Measurements from ENCODE around the gene TBC1D5. TPM values are rescaled to one million over a fixed set of nuclear protein-coding genes. Genes with fewer than 3 reads are reported as not detected.

TBC1D5 gene
- total RNA-seq, 1 experiment from 2014 or later: 30.4 TPM

GRCh38 chr3:17192995-17193394 is 549.4 kb downstream of the TBC1D5 start:
- H3K27ac ChIP-seq (ENCODE audit: low read length): no peak overlapping the region
- no peaks in the 10 kb centered on the region for H3K27me3 ChIP-seq (ENCODE audit: control insufficient read depth, insufficient read depth, low read length)
- ChIA-PET POLR2A (no interaction called here), CTCF (no interaction called here)
- BruUV-seq (replicated peaks): no TSS peak
- intact Hi-C loops (cut with micrococcal nuclease; ENCODE audit: unreplicated experiment) (no loop called here), in situ Hi-C loops (cut with HindIII; ENCODE audit: low pct_unique_long_range_greater_than_20kb, low sequenced_read_pairs) (no loop called here)
- H3K9me3 ChIP-seq (ENCODE audit: control insufficient read depth, insufficient read depth, low read depth, low read length): no peaks in the 10 kb centered on the region
- H3K36me3 ChIP-seq (ENCODE audit: control insufficient read depth, insufficient read depth, low read length): no peaks in the 10 kb centered on the region
- TF ChIP-seq SIN3A (IDR thresholded peaks at IDR 0.05; ENCODE audit: borderline replicate concordance, insufficient read depth, low read depth, low read length) (no peak), POLR2AphosphoS5 (IDR thresholded peaks at IDR 0.05; ENCODE audit: low read depth, low read length) (no peak), CTCF (IDR thresholded peaks at IDR 0.05) (no peak), REST (IDR thresholded peaks at IDR 0.05; ENCODE audit: insufficient read depth in 1 of 2, low read depth in 2 of 2, low read length in 1 of 2) (no peak), TCF7L2 (IDR thresholded peaks at IDR 0.05; ENCODE audit: low read depth, low read length) (no peak)
- no peaks in the 10 kb centered on the region for H3K4me1 ChIP-seq (ENCODE audit: control insufficient read depth, insufficient read depth, low read length)
- ATAC-seq: no peak
- no peak overlapping the region for H3K4me3 ChIP-seq (ENCODE audit: low read depth in 2 of 2, low read length in 2 of 2)
- DNase-seq (ENCODE audit: low read depth, low spot score): no peak

- Histone ChIP-seq H3K4me1 (ENCODE audit: control insufficient read depth, insufficient read depth, low read length) (no peaks in the 10 kb centered on the region), H3K27me3 (ENCODE audit: control insufficient read depth, insufficient read depth, low read length) (no peaks in the 10 kb centered on the region), H3K27ac (ENCODE audit: low read length) (no peak overlapping the region), H3K9me3 (ENCODE audit: control insufficient read depth, insufficient read depth, low read depth, low read length) (no peaks in the 10 kb centered on the region), H3K36me3 (ENCODE audit: control insufficient read depth, insufficient read depth, low read length) (no peaks in the 10 kb centered on the region), H3K4me3 (ENCODE audit: low read depth in 2 of 2, low read length in 2 of 2) (no peak overlapping the region)
- no TSS peak for BruUV-seq (replicated peaks)
- POLR2A ChIA-PET: no interaction called here
- TF ChIP-seq REST (IDR thresholded peaks at IDR 0.05; ENCODE audit: insufficient read depth in 1 of 2, low read depth in 2 of 2, low read length in 1 of 2) (no peak), SIN3A (IDR thresholded peaks at IDR 0.05; ENCODE audit: borderline replicate concordance, insufficient read depth, low read depth, low read length) (no peak), CTCF (IDR thresholded peaks at IDR 0.05) (no peak), TCF7L2 (IDR thresholded peaks at IDR 0.05; ENCODE audit: low read depth, low read length) (no peak), POLR2AphosphoS5 (IDR thresholded peaks at IDR 0.05; ENCODE audit: low read depth, low read length) (no peak)
- in situ Hi-C loops (cut with HindIII; ENCODE audit: low pct_unique_long_range_greater_than_20kb, low sequenced_read_pairs) (no loop called here), intact Hi-C loops (cut with micrococcal nuclease; ENCODE audit: unreplicated experiment) (no loop called here)
- DNase-seq (ENCODE audit: low read depth, low spot score) (no peak), ATAC-seq (no peak)
- CTCF ChIA-PET: no interaction called here
Observed at GRCh38 chr3:17190353-17191078, 551.9 kb downstream of the TBC1D5 start.

Data from Panc1 (cell line).